NCI-H1105 treated with DMSO at 0.1 percent for 48 hours (cell line): ENCODE measurements around the gene IGSF21.
A peak's percentile ranks its signal among the peaks of the same experiment; 100 is the strongest.

ENCODE experiments used
- DNase-seq: peaks from one replicate; lab custom pipeline; 2025; lab: John Stamatoyannopoulos, UW

IGSF21 gene

GRCh38 chr1:18327650-18328049 lies 220.1 kb downstream of the IGSF21 start:
- DNase-seq: no peak

- no peak for DNase-seq
Measured at GRCh38 chr1:18328803-18329202, 221.2 kb downstream of the IGSF21 start.

DNA sequence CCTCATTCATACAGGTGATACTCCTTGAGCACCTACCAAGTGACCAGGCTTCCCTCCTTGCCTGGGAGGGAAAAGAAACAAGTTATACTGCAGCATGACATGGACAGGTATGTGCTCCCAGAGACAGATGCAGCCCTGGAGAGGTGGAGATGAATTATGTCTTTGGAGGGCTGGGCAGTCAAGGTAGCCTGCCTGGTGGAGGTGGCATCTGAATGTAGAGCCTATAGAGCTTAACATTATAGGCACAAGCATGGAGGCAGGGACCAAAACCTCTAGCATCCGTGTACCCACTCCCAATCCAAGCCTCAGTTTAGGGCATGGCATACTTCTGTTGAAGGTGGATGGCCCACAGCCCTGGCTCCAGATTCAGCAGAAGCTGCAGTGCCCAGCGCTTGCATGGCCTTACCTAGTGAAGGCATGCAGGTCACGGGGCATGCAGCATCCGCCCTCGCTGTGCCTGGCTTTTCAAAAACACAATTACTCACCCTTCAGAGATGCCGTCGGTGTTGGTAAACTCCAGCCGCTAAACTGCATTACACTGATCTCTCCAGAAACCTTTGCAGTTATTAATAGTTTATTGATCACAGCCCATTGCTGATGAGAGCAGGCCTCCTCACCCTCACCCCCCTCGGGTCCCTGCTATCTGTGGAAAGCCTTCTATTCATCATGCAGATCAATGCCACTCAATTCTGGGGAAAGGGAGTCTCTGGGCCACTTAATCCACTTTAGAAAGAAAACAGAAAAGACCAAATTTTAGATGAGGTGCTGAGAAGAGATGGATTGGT lies 222.1 kb downstream of the IGSF21 start:
- no peak for DNase-seq

DNA sequence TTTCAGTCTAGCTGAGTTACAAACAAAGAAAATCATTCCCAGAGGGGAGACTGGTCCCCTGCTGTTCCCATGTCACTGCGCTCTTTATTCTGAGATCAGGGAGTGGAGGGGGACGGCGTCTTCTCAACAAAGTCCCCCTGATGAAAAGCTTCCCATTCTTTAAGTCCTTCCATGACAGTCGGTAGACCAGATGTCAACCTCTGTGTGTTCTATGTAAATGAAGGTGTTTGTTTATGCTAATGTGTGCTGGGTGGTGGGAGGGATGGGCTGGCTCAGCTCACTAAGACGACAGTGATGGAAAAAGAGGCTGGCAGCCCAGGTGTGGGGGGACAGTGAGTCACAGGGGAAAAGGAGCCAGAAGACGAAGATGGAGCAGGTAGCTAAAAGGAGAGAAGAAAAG lies 225.0 kb downstream of the IGSF21 start:
- peak; percentile 53 for DNase-seq

- no peak for DNase-seq
Measured at GRCh38 chr1:18333220-18333619, 225.6 kb downstream of the IGSF21 start.

- DNase-seq: no peak
Measured at GRCh38 chr1:18336801-18337200, 229.2 kb downstream of the IGSF21 start.

- no peak for DNase-seq
Measured at GRCh38 chr1:18337757-18338156, 230.2 kb downstream of the IGSF21 start.

DNA sequence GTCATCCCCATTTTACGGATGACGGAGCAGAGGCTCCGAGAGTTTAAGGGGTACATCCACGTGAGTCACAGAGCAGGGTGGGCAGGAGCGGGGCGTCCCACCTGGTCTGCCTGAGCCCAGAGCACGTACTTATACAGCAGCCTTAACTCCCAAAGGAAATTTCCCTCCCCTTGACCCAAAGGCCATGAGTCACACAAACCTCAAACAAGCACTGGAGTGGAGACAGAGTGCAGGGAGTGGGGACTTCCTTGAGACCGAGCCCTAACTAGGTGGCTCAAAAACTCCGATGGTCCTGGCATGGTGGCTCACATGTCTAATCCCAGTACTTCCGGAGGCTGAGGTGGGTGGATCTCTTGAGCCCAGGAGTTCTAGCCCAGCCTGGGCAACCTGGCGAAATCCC lies 231.6 kb downstream of the IGSF21 start:
- no peak for DNase-seq

- DNase-seq: no peak
Measured at GRCh38 chr1:18340158-18340764, 232.7 kb downstream of the IGSF21 start.

DNA sequence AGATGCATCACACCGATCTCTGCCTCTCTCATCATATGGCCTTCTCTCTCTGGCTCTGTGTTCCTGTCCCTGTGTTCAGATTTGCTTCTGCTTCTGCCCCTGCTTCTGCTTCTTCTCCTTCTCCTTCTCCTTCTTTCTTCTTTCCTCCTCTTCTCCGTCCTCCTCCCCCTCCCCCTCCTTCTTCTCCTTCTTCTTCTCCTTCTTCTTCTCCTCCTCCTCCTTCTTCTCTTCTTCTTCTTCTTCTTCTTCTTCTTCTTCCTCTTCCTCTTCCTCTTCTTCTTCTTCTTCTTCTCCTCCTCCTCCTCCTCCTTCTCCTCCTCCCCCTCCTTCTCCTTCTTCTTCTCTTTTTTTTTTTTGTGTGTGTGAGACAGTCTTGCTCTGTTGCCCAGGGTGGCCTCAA lies 233.2 kb downstream of the IGSF21 start:
- DNase-seq: no peak

- DNase-seq: no peak
Measured at GRCh38 chr1:18341291-18342069, 233.9 kb downstream of the IGSF21 start.

GRCh38 chr1:18342744-18343143 lies 235.1 kb downstream of the IGSF21 start:
- DNase-seq: no peak

GRCh38 chr1:18343581-18343980 lies 236.0 kb downstream of the IGSF21 start:
- DNase-seq: no peak

GRCh38 chr1:18344755-18345154 lies 237.2 kb downstream of the IGSF21 start:
- peak; percentile 95 for DNase-seq

DNA sequence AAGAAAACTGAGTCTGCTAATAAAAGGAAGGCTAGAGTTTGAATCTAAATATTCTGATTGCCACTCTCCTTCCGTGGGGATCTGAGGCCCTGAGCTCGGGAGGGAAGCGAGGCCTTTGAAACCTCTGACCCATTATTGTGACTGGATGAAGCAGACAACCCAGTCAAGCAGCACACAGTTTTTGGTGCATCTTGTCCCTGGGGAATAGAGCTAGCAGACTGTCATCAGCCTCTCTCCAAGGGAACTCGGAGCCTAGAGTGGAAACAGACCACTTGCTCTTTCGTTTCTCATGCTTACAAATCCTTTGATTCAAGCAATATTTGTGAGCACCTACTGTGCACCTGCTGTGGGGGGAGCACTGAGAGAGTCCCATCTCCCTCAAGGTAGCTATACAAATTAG lies 240.0 kb downstream of the IGSF21 start:
- DNase-seq: no peak

DNA sequence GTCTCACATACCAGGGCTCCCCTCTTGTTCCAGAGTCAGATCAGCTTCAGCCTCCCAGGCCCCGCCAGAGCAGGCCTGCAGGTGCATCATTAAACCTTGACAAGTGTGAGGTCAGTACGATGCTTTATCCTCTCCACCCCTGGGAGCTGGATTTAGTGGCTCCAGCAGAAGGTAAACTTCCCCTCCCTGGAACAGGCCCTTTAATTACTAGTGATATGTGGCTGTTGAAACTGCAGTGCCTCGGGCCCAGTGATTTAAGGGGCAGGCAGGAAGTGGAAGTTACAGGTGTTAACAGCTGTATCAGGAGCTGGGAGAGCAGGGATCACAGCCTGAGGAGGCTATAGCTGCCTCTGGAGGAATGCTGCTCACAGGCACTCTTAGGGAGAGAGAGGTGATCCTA lies 240.8 kb downstream of the IGSF21 start:
- DNase-seq: peak; percentile 40

- no peak for DNase-seq
Measured at GRCh38 chr1:18350747-18351146, 243.1 kb downstream of the IGSF21 start.

DNA sequence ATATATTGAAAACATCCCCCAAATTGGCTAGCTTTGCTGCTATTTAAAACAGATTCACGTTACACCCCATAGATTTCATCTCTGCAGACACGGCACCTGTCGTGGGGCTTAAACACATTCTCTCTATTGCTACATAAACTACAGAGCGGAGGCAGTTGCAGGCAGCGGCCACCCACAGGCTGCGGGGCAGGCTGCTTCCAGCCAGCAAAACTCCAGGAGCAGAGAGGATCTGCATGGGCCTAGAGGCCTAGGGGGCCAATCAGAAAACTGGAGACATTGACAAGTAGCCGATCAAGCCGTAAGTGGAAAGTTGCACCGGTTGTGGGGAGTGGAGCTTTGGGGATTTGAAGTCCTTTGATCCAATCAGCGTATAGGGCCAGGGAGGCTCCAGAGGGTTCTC lies 244.1 kb downstream of the IGSF21 start:
- no peak for DNase-seq

DNA sequence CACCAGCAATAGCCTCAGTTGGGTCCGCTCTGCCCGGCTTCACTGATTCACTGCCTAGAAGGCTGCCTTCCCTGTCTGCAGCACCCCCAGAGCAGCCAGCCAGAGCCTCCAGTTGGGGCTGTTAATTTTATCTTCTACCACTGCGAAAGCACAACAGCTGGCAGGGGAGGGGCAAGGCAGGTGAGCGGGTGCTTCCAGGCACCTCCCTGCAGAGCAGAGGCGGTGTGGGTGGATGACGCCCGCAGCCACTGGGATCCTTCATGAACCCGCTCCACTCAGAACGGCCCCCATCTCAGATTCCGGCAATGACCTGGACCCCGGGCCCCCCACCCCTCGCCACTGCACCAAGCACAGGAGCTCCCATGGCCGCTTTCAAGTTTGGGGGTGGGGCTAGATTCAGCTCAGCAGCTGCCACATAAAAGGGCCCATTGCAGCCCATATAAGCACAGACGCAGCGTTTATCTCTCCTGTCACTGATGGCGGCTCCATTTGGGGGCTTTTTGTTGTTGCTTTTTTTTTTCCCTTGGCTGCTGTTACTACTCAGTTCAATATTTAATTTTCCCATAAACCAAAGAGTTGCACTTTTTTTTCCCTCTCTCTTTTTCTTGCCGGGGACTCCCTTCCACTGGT lies 245.2 kb downstream of the IGSF21 start:
- peak; percentile 76 for DNase-seq

- DNase-seq: no peak
Measured at GRCh38 chr1:18353528-18353927, 245.9 kb downstream of the IGSF21 start.

DNA sequence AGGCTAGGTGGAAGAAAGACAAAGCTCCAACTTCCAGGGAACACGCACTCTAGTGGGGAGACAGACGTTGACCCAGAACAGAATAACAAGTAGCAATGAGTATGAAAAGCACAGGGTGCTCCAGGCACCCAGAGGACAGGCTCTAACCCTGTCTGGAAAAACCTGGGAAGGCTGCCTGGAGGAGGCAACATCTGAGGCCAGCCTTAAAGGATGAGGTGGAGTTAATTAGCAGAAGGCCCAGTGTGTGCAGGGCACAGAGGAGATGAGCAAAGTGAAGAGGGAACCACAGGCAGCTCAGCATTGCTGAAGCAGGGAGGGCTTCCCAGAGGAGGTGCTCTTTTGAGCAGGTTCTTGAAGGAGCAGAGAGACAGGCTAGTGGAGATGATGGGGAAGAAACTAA lies 246.4 kb downstream of the IGSF21 start:
- DNase-seq: no peak

GRCh38 chr1:18354612-18355011 lies 247.0 kb downstream of the IGSF21 start:
- peak; percentile 70 for DNase-seq
